GM23338 (cell line): ENCODE measurements around the gene PDE4D. TPM values are rescaled to one million over a fixed set of nuclear protein-coding genes. Genes with fewer than 3 reads are reported as not detected.

Experiments used
- ATAC-seq: fragments of 200-7000 bp; cut with Tn5 transposase; 3 replicates; pipeline ENCODE4 v1.9.1; 2020
- DNase-seq: peaks from one replicate; pipeline ENCODE4 v3.0.0-alpha.2; 2015; ENCODE audit warnings: low spot score
- H2AFZ ChIP-seq: fragments of 200-600 bp; sonication (generic); 2 replicates; pipeline ENCODE4 v1.8.0; 2016; ENCODE audit warnings: antibody characterized with exemption, mild to moderate bottlenecking, moderate library complexity
- H3F3A ChIP-seq: fragments of 200-600 bp; sonication (generic); replicated peaks from 2 replicates; pipeline ENCODE4 v1.8.0; 2017; ENCODE audit warnings: antibody characterized with exemption, mixed run types, low read depth
- H3K27ac ChIP-seq: fragments of 200-600 bp; sonication (generic); 2 replicates; pipeline ENCODE4 v1.6.1; 2016; ENCODE audit warnings: low read depth
- H3K27me3 ChIP-seq: fragments of 200-600 bp; sonication (generic); 2 replicates; pipeline ENCODE4 v1.8.0; 2016; ENCODE audit warnings: mild to moderate bottlenecking, mixed run types, moderate library complexity; ENCODE audit not compliant: insufficient read depth
- H3K36me3 ChIP-seq: fragments of 200-600 bp; sonication (generic); 2 replicates; pipeline ENCODE4 v1.8.0; 2016; ENCODE audit warnings: mild to moderate bottlenecking; ENCODE audit not compliant: insufficient read depth
- H3K4me1 ChIP-seq: fragments of 200-600 bp; sonication (generic); 2 replicates; pipeline ENCODE4 v1.8.0; 2016; ENCODE audit warnings: mild to moderate bottlenecking, moderate library complexity; ENCODE audit not compliant: insufficient read depth
- H3K4me2 ChIP-seq: fragments of 200-600 bp; sonication (generic); 2 replicates; pipeline ENCODE4 v1.7.1; 2017; ENCODE audit warnings: mixed run types
- H3K4me3 ChIP-seq: fragments of 200-600 bp; sonication (generic); 2 replicates; pipeline ENCODE4 v1.6.1; 2016; ENCODE audit warnings: mixed run types
- H3K79me2 ChIP-seq: fragments of 200-600 bp; sonication (generic); replicated peaks from 2 replicates; pipeline ENCODE4 v1.8.0; 2017; ENCODE audit warnings: mild to moderate bottlenecking; ENCODE audit not compliant: insufficient read depth
- H3K9me2 ChIP-seq: fragments of 200-600 bp; sonication (generic); 2 replicates; pipeline ENCODE4 v1.8.0; 2017; ENCODE audit not compliant: insufficient read depth
- H4K20me1 ChIP-seq: fragments of 200-600 bp; sonication (generic); replicated peaks from 2 replicates; pipeline ENCODE4 v1.8.0; 2017; ENCODE audit warnings: mild to moderate bottlenecking; ENCODE audit not compliant: insufficient read depth
- H3K27ac Mint-ChIP-seq: 2 replicates; pipeline ENCODE4 v1.8.0; 2020; ENCODE audit warnings: inconsistent platforms, mild to moderate bottlenecking, moderate library complexity, mixed read lengths
- H3K27me3 Mint-ChIP-seq: 3 replicates; pipeline ENCODE4 v1.8.0; 2022; ENCODE audit warnings: low read depth, mild to moderate bottlenecking, moderate library complexity, mixed read lengths, inconsistent platforms; ENCODE audit not compliant: insufficient read depth, poor library complexity
- H3K36me3 Mint-ChIP-seq: 3 replicates; pipeline ENCODE4 v1.8.0; 2021; ENCODE audit warnings: low read depth, mild to moderate bottlenecking, inconsistent platforms, moderate library complexity, mixed read lengths
- H3K4me1 Mint-ChIP-seq: 3 replicates; pipeline ENCODE4 v1.8.0; 2020; ENCODE audit warnings: mild to moderate bottlenecking, inconsistent platforms, mixed read lengths
- H3K4me3 Mint-ChIP-seq: 3 replicates; pipeline ENCODE4 v1.8.0; 2021; ENCODE audit warnings: moderate library complexity, mild to moderate bottlenecking, inconsistent platforms, mixed read lengths
- H3K9me3 Mint-ChIP-seq: 3 replicates; pipeline ENCODE4 v1.8.0; 2020; ENCODE audit warnings: moderate library complexity, mild to moderate bottlenecking, inconsistent platforms, mixed read lengths
- CREB1 ChIP-seq: fragments of 250-450 bp; sonication (Bioruptor Pico); IDR thresholded peaks from 2 replicates; pipeline ENCODE4 v1.5.0; 2020; ENCODE audit warnings: low read depth, mild to moderate bottlenecking, moderate library complexity
- EZH2phosphoT487 ChIP-seq: fragments of 200-600 bp; sonication (generic); IDR thresholded peaks from one replicate; pipeline ENCODE4 v1.8.1; 2018; ENCODE audit warnings: antibody characterized with exemption; ENCODE audit not compliant: unreplicated experiment
- STAT1 ChIP-seq: IDR thresholded peaks from one replicate; pipeline ENCODE4 v1.6.1; 2016; ENCODE audit warnings: antibody characterized with exemption; ENCODE audit not compliant: unreplicated experiment
- ZNF331 ChIP-seq: fragments of 250-450 bp; sonication (Bioruptor Pico); IDR thresholded peaks from 2 replicates; pipeline ENCODE4 v1.5.0; 2020; ENCODE audit warnings: low read depth, mild to moderate bottlenecking, moderate library complexity
- polyA plus RNA-seq: library from polyadenylated mRNA; unstranded; fragments of >200 nt; fragmentation: Nextera tagmentation; extraction: Ambion mirVana; gene quantifications from 2 replicates; pipeline ENCODE4 v1.2.1, GENCODE V29; 2016
- total RNA-seq: library from RNA; depleted of rRNA; stranded (reverse); fragments of >200 nt; shearing (Covaris generic); gene quantifications from 2 replicates; pipeline ENCODE4 v1.2.3, GENCODE V29; 2014
- TF ChIP-seq, protein P1 (sequence below): fragments of 250-450 bp; sonication (Bioruptor Pico); IDR thresholded peaks from 2 replicates; pipeline ENCODE4 v1.5.0; 2020; ENCODE audit warnings: mild to moderate bottlenecking, moderate library complexity
- TF ChIP-seq, protein P2 (sequence below): IDR thresholded peaks from 2 replicates; pipeline ENCODE4 v1.6.1; 2016; ENCODE audit warnings: antibody characterized with exemption
- TF ChIP-seq, protein P3 (sequence below), 2 experiments: fragments of 200-600 bp in 1 of 2; sonication (generic) in 1 of 2; conservative IDR thresholded peaks; 2 replicates each; pipeline versions ENCODE4 v1.5.1 to v1.6.1; 2016 to 2017; ENCODE audit warnings: antibody characterized with exemption in 2 of 2, low read depth in 2 of 2, mild to moderate bottlenecking in 2 of 2, moderate library complexity in 1 of 2

PDE4D gene
- total and polyA plus RNA-seq, 2 experiments from 2014 or later, result 2.1 to 4.7 TPM

DNA sequence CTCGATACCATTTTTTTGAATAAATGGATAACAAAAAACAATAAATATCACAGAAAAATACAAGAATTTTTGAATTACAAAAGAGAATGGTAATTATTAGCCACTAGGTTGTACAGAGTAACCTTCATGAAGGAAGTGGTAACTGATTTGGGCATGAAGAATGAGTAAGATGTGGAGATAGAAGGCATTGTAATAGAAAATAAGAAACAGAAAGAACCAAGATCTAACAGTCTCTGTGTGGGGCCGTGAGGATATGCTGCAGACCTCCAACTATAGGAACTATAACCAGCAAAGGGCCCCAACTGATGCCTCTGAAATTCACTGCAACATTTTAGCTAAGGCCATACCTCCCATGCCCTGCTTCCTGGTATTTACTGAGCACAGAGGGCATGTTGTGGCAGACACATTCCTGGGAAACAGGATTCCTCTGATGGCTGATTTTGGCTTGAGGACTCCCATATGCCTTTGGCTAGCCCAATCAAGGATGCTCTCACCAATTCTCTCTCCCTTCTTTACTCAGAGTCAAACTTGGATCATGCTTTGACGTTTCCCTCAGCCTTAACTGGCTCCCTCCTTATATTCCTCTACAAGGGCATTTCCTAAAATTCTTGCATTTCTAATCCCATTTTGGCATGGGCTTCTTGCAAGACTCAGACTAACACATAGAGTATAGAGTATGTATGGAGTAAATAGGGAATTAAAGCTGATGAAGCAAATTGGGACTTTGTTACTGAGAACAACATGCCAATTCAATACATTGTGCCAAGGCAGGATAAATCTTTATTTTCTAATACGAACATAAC lies 208.9 kb downstream of the PDE4D start (continued):
- TF ChIP-seq, protein P1, sequence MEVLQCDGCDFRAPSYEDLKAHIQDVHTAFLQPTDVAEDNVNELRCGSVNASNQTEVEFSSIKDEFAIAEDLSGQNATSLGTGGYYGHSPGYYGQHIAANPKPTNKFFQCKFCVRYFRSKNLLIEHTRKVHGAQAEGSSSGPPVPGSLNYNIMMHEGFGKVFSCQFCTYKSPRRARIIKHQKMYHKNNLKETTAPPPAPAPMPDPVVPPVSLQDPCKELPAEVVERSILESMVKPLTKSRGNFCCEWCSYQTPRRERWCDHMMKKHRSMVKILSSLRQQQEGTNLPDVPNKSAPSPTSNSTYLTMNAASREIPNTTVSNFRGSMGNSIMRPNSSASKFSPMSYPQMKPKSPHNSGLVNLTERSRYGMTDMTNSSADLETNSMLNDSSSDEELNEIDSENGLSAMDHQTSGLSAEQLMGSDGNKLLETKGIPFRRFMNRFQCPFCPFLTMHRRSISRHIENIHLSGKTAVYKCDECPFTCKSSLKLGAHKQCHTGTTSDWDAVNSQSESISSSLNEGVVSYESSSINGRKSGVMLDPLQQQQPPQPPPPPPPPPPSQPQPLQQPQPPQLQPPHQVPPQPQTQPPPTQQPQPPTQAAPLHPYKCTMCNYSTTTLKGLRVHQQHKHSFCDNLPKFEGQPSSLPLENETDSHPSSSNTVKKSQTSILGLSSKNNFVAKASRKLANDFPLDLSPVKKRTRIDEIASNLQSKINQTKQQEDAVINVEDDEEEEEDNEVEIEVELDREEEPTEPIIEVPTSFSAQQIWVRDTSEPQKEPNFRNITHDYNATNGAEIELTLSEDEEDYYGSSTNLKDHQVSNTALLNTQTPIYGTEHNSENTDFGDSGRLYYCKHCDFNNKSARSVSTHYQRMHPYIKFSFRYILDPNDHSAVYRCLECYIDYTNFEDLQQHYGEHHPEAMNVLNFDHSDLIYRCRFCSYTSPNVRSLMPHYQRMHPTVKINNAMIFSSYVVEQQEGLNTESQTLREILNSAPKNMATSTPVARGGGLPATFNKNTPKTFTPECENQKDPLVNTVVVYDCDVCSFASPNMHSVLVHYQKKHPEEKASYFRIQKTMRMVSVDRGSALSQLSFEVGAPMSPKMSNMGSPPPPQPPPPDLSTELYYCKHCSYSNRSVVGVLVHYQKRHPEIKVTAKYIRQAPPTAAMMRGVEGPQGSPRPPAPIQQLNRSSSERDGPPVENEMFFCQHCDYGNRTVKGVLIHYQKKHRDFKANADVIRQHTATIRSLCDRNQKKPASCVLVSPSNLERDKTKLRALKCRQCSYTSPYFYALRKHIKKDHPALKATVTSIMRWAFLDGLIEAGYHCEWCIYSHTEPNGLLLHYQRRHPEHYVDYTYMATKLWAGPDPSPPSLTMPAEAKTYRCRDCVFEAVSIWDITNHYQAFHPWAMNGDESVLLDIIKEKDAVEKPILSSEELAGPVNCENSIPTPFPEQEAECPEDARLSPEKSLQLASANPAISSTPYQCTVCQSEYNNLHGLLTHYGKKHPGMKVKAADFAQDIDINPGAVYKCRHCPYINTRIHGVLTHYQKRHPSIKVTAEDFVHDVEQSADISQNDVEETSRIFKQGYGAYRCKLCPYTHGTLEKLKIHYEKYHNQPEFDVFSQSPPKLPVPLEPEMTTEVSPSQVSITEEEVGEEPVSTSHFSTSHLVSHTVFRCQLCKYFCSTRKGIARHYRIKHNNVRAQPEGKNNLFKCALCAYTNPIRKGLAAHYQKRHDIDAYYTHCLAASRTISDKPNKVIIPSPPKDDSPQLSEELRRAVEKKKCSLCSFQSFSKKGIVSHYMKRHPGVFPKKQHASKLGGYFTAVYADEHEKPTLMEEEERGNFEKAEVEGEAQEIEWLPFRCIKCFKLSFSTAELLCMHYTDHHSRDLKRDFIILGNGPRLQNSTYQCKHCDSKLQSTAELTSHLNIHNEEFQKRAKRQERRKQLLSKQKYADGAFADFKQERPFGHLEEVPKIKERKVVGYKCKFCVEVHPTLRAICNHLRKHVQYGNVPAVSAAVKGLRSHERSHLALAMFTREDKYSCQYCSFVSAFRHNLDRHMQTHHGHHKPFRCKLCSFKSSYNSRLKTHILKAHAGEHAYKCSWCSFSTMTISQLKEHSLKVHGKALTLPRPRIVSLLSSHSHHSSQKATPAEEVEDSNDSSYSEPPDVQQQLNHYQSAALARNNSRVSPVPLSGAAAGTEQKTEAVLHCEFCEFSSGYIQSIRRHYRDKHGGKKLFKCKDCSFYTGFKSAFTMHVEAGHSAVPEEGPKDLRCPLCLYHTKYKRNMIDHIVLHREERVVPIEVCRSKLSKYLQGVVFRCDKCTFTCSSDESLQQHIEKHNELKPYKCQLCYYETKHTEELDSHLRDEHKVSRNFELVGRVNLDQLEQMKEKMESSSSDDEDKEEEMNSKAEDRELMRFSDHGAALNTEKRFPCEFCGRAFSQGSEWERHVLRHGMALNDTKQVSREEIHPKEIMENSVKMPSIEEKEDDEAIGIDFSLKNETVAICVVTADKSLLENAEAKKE (CRISPR knock-in tag), result no peak
- TF ChIP-seq ZNF331, result no peak
- TF ChIP-seq EZH2phosphoT487, result no peak
- TF ChIP-seq, protein P2, sequence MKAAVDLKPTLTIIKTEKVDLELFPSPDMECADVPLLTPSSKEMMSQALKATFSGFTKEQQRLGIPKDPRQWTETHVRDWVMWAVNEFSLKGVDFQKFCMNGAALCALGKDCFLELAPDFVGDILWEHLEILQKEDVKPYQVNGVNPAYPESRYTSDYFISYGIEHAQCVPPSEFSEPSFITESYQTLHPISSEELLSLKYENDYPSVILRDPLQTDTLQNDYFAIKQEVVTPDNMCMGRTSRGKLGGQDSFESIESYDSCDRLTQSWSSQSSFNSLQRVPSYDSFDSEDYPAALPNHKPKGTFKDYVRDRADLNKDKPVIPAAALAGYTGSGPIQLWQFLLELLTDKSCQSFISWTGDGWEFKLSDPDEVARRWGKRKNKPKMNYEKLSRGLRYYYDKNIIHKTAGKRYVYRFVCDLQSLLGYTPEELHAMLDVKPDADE, result no peak

DNA sequence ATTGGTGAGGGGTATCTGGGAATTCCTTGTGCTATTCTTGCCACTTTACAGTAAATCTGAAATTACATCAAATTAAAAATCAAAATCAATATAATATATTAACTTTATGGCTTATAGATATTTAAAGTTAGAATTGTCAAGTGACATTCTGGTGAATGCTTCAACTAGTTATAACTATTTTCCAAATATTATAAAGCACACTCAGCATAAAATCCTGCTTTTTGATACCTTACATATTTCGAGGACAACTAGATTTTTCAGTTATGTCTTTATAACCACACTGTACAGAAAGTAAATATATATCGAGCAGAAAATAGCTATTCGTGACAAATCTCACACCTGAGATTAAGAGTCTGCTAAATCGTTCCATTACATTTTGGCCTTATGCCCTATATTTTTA lies 210.2 kb downstream of the PDE4D start:
- Mint-ChIP-seq H3K4me1 (peaks cover 2% of the 10 kb centered on the region; the same call in 2 of the 3 replicates), H3K9me3 (no peaks in the 10 kb centered on the region), H3K27me3 (no peaks in the 10 kb centered on the region), H3K4me3 (no peak overlapping the region), H3K36me3 (no peaks in the 10 kb centered on the region), H3K27ac (no peak overlapping the region)
- no peaks in the 10 kb centered on the region for H4K20me1 ChIP-seq
- no peaks in the 10 kb centered on the region for H3K36me3 ChIP-seq
- H3K4me2 ChIP-seq, result no peak overlapping the region
- no peaks in the 10 kb centered on the region for H3K4me1 ChIP-seq
- ATAC-seq (no peak), DNase-seq (no peak)
- H3K4me3 ChIP-seq, result no peak overlapping the region
- no peaks in the 10 kb centered on the region for H3F3A ChIP-seq
- H3K9me2 ChIP-seq, result no peaks in the 10 kb centered on the region
- H3K79me2 ChIP-seq, result no peaks in the 10 kb centered on the region
- H2AFZ ChIP-seq, result no peak overlapping the region
- H3K27ac ChIP-seq, result no peak overlapping the region
- no peaks in the 10 kb centered on the region for H3K27me3 ChIP-seq
- TF ChIP-seq ZNF331 (no peak), CREB1 (CRISPR knock-in tag) (no peak), STAT1 (no peak)
- TF ChIP-seq, protein P3, sequence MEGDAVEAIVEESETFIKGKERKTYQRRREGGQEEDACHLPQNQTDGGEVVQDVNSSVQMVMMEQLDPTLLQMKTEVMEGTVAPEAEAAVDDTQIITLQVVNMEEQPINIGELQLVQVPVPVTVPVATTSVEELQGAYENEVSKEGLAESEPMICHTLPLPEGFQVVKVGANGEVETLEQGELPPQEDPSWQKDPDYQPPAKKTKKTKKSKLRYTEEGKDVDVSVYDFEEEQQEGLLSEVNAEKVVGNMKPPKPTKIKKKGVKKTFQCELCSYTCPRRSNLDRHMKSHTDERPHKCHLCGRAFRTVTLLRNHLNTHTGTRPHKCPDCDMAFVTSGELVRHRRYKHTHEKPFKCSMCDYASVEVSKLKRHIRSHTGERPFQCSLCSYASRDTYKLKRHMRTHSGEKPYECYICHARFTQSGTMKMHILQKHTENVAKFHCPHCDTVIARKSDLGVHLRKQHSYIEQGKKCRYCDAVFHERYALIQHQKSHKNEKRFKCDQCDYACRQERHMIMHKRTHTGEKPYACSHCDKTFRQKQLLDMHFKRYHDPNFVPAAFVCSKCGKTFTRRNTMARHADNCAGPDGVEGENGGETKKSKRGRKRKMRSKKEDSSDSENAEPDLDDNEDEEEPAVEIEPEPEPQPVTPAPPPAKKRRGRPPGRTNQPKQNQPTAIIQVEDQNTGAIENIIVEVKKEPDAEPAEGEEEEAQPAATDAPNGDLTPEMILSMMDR (conservative IDR thresholded peaks at IDR 0.05; ENCODE audit: low read depth in 2 of 2), result no peak
